SW 1271 (cell line): ENCODE data around the gene DYSF.

Experiments used
- DNase-seq, 2 experiments: peaks; one replicate each; lab custom pipeline; 2025; lab: John Stamatoyannopoulos, UW

DYSF gene

DNA sequence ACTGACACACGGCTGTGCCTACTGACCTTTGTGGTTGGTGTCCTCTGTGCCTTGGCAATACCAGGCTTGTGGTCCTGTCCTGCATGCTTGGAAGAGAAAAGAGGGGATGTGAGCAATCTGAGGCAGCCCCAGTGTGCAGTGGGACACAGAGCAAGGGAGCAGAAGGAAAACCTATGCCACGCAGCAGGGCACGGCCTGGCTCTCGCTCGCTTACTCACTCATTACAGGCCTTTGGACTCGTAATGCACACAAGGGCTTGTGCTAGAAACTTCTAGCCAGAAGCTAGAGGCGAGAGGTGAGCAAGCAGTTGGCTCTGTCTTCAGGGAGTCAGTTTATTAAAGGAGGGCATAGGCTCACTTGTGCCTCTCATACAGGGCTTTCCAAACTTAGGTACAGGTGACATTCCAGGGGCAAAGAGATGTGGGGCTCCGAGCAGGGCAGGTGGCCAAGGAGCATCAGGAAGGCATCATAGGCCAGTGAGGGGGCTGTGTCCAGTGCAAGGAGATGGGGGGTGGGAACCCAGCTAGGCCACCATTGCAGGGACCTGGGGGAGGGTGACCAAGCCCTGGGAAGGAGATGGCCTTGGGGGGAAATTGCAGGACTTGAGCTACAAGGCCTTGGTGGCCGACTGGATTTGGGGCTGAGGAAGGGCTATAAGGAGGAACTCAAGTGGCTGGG is 100.8 kb downstream of the DYSF start:
- no peak for DNase-seq

DNA sequence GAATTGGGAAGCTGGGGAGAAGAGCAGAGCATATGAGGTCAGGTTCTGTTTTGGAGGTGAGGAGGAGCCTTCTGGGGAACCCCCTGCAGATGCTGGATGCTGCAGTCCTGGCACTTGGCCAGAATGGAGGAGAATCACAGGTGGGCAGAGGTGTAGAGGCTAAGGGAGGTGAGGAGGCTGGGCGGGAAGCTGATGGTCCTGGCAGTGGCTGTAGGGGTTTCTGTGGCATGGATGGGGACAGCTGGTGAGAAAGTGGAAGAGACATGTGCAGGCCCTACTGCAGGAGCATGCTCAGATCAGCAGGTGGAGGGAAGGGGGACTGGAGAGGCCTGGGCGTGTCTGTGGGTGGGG is 101.3 kb downstream of the DYSF start:
- no peak for DNase-seq

DNA sequence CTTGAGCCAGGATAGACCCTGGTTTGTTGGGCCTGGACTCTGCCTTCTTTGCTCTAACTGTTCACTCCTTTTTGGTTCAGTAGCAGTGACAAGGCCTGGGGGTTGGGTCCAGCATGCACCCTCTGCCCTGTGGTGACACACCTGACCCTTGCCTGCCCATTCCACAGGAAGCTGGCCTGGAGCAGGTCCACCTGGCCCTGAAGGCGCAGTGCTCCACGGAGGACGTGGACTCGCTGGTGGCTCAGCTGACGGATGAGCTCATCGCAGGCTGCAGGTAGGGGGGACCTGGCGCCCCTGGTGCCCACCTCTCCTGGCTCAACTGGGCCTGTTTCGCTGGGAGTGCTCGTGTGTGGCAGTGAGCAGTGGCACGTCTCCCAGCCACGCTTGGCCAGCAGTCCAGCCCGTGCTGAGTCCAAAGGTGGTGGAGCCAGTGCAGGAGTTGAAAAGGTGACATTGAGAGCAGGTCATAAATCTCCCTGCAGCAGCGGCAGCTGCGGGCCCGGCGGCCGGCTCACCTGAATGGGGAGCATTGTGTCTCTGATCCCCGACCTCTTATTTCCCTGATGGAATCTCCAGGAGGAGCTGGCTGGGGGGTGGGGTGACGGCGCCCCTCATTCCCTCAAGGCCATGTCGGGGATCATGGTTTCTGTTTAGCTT is 102.6 kb downstream of the DYSF start:
- DNase-seq: no peak

DNA sequence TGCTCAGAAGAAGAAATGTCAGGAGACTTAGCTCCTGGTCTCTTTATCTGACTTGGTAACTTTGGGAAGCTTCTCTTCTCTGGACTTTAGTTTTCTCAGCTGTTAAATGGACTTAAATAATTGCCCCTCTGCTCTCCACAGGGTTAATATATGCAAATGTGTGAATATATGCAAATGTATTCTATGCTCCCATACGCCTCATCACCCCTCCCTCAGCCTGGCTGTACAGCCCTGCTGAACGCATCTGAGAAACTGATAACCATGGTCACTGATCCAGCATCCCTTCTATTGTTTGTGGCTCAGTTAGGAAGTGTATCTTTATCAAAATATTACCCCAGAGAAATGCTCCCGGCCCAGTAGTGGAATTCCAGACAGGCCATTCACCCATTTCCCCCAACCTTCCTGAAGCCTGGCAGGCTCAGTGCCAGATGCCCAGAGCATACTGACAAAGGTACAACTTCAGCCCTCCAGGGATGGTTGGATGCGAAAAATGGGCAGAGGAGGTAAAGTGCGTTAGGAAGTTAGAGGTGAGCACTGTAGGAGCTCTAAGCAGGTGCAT is 103.4 kb downstream of the DYSF start:
- DNase-seq: no peak

DNA sequence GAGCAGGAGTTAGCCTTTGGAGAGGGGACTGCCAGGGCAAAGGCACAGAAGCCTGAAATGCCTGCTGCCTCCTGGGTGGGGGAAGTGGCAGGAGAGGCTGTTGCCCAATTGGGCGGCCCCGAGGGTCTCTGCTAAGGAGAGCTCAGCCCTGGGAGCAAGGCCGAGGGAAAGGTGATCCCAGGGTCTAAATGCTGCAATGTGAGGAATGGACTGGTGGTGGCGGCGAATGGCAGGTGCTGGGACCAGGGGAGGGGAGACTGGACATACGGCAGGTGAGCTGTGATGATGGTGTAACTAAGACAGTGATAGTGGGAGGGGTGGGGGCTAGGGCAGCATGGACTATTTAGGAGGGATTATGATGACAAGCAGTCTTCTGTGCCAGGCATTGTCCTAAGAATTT is 104.0 kb downstream of the DYSF start:
- DNase-seq: no peak

DNA sequence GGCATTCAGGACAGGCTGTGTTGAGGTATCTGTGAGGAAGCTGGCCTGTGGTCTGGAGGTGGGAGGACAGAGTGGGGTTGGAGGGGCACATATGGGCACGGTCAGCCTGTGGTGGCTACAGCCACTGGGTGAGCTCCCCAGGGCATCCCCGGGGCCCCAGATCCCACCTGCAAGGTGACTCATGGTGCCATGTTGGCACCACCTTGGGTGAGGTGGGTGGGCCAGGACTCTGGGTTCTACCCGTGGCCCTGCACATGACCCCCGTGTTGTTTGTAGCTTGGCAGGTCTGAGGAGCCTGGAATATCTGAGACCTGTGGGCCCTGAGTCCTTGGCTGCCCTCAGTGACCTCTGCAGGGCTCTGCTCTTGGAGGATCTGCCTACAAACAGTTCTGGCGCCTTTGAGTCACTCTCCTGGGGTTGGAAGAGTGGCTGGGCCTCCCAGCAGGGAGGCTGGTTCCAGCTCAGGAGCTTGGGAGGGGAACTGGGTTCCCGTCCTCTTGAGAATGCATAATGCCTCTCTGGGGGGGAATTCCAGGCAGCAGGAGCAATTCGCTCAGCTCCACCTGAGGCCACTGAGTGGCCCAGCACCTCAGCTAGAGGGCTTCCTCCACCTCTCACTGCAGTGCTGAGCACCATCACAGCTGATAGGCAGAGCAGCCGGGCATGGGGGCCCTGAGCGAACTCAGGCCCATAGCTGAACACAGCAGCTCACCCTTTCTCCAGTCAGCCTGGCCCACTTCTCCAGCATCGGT is 105.1 kb downstream of the DYSF start:
- DNase-seq: no peak

DNA sequence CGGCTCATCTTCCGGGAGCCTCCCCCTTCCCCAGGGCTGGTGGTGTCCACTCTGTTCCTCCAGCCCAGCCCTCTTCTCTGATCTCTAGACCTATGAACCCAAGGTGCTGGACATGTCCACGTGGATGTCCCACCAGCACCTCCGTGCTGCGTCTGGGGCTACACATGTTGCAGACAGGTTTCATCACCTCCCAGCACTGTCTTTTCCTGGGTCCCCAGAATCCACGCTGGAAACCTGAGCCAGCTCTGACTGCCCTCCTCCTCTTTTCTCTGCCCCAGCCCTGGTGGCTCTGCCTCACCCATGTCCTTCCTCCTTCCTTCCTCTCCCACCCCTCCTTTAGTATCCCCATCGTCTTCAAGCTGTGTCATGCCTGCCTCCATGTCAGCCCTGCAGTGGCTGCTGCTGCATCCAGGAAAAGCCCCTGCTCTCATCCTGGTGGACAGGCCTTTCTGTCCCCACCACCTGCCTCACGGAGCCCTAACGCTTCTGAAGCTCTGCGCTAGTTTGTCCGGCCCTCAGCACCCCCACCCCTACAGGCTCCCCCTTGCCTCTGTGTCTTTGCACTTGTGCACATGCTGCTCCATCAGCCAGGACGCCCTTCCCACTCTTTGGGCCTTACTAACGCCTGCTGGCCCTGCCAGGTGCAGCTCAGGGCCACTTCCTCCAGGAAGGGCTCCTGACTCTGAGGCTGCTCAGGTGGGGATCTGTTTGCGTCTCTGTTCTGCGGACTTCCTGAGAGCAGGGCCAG is 105.9 kb downstream of the DYSF start:
- no peak for DNase-seq

DNA sequence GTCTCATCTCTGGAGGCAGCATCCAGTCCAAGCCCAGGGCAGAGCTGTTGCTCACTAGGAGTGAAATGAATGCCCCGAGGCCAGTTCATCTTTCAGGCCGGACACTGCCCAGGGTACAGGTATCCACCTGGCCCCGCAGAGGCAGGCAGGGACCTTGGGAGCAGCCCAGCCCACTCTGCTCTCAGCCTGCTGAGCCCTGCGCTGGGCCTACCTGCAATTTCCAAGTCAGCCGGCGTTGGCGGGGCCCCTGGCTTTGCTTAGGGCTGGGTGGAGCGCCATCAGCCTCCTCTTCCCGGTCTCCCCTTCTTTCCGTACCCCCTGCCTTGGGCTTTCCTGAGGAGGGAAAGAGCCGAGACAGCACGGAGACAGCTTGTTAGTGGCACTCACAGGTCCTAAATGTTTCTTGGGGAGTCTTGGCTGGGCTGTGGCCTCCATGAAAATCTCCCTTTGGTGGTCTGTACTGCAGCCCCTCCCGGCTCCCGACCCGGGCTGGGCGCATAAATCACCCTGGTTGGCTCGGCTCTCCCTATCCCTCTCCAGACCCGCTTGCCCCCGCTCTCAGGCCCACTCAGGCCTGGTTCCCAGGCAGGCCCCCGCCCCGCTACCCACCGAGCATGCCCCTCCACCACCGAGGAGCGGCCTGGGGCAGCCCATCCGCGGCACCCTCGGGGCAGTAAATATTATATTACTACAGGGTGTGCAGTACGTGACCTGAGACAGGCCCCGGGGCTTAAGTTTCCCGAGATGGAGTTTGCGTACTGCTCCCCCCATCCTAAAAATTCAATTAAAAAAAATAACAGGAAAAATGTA is 106.7 kb downstream of the DYSF start:
- DNase-seq: no peak

DNA sequence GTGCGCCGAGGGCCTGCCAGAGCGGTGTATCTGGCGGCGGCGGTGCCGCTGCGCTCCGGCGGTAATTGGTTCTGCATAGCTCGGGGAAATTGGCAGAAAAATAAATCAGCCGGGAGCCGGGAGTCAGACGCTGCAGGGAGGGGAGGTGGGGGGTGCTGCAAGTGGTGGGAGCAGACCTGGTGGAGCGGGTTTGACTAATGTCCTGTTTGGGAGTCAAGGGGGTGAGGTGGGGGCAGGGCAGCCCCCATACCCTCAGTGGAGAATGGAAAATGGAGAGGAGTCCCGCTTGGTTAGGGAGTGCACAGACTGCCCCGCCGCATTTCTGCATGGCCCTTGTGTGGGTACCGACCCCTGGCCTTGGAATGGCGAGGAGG is 107.3 kb downstream of the DYSF start:
- no peak for DNase-seq

DNA sequence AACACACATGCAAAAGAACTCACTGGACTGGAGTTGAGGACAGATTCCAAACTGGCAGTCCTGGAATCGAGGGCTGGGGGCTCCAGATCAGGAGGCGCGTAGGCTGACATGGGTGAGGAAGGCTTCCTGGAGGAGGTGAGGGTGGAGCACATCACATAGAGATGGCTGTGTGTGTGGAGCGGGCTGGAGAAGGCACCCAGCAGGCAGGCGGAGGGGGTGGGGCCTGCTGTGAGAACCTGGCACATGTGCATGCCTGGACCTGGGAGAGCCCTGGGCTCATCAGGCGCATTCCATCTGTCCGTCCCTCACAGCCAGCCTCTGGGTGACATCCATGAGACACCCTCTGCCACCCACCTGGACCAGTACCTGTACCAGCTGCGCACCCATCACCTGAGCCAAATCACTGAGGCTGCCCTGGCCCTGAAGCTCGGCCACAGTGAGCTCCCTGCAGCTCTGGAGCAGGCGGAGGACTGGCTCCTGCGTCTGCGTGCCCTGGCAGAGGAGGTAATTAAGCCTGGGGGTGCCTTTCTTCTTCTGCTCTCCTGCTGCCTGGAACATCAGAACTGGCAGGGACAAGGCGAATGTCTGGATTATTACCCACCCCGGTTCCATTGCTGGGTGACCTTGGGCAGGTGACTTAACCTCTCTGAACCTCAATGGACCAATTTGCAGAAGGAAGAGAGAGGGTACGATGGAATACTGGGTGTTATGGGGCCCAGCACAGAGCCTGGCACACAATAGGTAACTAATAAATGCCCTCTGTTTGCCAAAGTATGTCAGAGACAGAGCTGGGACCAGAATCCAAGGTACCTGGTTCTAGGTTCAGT is 108.3 kb downstream of the DYSF start:
- no peak for DNase-seq

DNA sequence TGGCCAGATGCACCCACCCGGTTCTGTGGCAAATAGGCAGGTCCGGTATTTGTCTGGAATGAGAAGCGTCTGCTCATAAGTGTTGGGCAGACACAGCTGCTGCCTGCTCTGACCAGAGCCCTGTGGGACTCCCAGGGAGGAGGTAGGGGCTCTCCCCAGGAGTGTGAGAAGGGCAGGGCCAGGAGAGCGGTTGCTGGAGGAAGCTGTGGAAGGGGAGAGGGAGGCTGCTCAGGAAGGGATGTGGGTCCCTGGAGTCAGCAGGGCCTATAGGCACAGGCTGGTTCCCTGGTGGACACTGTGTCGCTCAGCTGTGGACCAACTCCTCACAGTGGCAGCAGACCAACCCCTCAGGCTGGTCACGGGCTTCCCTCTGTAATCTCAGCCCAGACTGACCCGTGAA is 109.2 kb downstream of the DYSF start:
- DNase-seq: no peak

DNA sequence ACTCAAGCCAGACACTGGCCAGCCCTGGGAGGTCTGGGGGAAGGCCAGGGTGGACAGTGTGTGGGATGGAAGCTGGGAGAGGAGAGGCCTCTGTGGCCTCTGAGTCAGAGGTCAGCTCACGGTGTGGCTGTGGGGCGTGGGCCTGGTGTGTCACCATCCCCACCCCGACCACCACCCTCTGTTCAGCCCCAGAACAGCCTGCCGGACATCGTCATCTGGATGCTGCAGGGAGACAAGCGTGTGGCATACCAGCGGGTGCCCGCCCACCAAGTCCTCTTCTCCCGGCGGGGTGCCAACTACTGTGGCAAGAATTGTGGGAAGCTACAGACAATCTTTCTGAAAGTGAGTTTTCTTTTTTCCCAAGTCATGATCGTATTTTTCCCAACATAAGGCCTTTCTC is 110.5 kb downstream of the DYSF start:
- DNase-seq: no peak

DNA sequence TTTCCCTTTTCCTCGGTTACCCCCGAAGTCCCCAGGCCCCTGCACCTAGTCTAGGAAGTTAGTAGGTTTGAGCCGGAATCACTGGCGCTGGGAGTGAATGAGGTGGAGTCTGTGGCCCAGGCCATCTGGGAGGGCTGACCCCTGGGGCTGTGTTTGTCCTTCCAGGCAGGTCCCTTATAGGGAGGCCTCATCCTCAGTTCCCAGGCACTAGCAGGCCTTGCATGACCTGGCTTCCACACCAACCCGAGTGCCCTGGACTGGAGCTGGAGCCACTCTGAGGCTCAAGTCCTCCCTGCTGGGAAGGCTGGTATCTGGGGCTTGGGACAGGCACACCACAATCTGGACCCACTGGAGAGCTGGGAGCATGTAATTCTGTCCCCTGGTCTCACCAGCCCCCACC is 111.0 kb downstream of the DYSF start:
- no peak for DNase-seq

DNA sequence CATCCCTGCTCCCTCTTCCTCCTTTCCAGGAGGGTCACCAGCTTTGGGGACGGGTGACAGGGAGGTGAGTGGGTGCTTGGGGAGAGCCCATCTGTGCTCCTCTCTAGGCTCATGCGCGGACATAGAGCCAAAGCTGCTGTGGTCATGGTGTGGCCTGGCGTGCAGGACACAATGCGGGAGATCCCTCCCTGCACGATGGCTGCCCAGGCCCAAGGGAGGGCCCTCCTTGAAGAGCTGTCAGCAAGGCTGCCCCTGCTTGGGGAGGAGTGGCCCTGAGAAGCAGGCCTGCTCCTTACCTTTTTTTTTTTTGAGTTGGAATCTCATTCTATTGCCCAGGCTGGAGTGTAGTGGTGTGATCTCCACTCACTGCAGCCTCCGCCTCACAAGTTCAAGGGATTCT is 111.4 kb downstream of the DYSF start:
- no peak for DNase-seq

DNA sequence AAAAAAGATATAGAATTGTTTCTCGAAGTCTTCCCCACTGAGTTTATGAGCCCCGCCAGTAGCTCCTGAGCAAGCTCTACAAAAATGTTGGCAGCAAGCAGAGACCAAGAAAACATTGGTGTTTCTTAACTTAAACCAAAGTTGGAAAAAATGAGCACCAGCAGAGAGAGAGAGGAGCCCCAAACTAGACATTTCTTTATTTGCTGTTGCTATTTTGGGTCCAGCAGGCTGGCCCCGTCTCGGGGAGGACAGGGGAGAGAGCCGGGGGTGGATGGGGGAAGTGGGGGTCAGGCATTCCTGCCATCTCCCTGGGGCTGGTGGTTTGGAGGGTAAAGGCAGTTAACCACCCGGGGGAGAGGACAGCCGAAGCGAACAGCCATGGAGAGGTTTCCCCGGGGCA is 113.0 kb downstream of the DYSF start:
- DNase-seq: no peak

DNA sequence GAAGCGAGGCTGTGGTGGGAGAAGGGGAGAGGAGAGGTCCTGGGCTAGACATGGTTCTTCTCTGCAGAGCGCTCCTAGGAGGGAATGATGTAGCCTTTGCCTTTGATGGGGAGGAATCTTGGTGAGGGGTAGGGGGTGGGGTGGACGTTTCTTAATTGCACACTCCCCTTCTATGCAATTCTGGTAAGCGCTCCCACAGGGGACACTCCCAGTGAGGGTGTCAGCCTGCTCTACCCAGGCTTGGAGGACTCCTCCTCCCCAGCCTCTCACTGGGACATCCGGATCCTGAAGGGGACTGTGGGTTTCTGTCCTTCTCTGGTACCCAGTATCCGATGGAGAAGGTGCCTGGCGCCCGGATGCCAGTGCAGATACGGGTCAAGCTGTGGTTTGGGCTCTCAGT is 114.3 kb downstream of the DYSF start:
- DNase-seq: no peak

DNA sequence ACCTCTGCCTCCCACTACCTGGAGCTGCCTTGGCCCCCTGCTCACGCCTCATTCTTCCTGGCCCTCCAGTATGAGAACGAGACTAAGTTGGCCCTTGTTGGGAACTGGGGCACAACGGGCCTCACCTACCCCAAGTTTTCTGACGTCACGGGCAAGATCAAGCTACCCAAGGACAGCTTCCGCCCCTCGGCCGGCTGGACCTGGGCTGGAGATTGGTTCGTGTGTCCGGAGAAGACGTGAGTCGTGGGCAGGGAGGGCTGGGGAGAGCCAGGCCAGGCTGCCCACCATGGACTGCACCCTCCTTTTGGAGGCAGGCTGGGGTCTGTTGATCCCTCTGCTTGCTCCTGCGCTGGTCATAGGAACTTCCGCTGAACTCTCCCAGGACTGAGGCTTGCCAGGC is 114.7 kb downstream of the DYSF start:
- no peak for DNase-seq

DNA sequence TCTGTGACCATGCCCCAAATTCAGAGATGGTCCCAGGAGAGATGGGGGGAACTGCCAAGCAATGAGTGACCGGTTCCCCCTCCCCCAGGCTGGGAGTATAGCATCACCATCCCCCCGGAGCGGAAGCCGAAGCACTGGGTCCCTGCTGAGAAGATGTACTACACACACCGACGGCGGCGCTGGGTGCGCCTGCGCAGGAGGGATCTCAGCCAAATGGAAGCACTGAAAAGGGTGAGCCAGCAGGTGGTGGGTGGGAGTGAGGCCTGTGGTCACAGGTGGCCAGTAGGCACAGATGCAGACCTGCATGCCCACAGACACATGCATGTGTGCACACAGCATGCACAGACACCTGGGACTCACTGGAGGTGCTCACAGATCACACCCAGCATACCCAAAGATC is 117.2 kb downstream of the DYSF start:
- DNase-seq: no peak

DNA sequence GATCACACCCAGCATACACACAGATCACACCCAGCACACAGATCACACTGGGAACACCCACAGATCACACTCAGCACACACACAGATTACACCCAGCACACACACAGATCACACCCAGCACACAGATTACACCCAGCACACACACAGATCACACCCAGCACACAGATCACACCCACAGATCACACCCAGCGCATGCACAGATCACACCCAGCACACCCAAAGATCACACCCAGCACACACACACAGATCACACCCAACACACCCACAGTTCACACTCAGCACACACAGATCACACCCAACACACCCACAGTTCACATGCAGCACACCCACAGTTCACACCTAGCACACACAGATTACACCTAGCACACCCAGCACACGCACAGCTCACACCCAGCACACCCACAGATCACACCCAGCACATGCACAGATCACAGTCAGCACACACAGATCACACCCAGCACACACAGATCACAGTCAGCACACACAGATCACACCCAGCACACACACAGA is 117.6 kb downstream of the DYSF start:
- no peak for DNase-seq

DNA sequence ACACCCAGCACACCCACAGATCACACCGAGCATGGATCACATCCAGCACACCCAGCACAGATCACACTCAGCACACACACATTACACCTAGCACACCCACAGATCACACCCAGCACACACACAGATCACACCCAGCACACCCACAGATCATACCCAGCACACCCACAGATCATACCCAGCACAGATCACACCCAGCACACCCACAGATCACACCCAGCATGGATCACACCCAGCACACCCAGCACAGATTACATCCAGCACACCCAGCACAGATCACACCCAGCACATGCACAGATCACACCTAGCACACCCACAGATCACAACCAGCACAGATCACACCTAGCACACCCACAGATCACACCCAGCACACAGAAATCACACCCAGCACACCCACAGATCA is 118.6 kb downstream of the DYSF start:
- DNase-seq: no peak

DNA sequence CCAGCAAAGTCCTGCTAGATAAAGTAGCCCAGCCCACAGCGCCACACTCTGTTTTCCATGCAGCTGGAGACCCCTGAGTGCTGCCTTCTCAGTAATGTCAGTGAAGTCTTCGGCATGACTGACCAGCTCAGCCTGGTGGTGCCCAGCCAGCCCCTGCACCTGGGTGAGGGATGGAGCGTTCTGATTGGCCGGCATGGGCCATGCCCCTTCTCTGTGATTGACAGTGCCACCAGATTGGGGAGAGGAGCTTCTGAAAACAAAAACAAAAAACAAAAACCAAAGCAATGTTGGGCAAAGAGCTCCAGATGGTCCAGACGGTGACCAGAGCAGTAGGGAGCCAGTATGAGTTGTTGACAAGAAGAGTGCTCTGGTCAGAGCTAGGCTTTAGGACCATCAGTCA is 122.6 kb downstream of the DYSF start:
- no peak for DNase-seq
